HepG2 (cell line): ENCODE results near the gene RNF40. TPM values are rescaled to one million over a fixed set of nuclear protein-coding genes. Genes with fewer than 3 reads are reported as not detected.

Source experiments
- ATF4 ChIP-seq, 2 experiments: fragments of 450-650 bp in 1 of 2; sonication (generic) in 1 of 2; formaldehyde crosslinking; IDR thresholded peaks; 2 replicates each; pipeline versions ENCODE4 v1.5.0 to v1.8.0; 2020 to 2022; ENCODE audit warnings: mild to moderate bottlenecking in 1 of 2, missing genetic modification reagents in 1 of 2
- EEA1 ChIP-seq: sonication (generic); formaldehyde crosslinking; IDR thresholded peaks from 2 replicates; pipeline ENCODE4 v1.5.1; 2020; ENCODE audit warnings: mild to moderate bottlenecking, missing genetic modification reagents, borderline replicate concordance
- FOXP1 ChIP-seq, 2 experiments: fragments of 450-650 bp in 1 of 2; IDR thresholded peaks; 2 replicates each; pipeline ENCODE4 v1.6.1; 2017 to 2018; ENCODE audit warnings: antibody characterized with exemption in 1 of 2
- MBD4 ChIP-seq: IDR thresholded peaks from 2 replicates; pipeline ENCODE4 v1.6.1; 2012; ENCODE audit warnings: low read length, inconsistent platforms, borderline replicate concordance
- NFYC ChIP-seq: IDR thresholded peaks from 2 replicates; pipeline ENCODE4 v1.6.1; 2016; ENCODE audit warnings: missing genetic modification reagents, missing compliant biosample characterization
- PRMT3 ChIP-seq: sonication (generic); formaldehyde crosslinking; IDR thresholded peaks from 2 replicates; pipeline ENCODE4 v1.8.1; 2022; ENCODE audit warnings: low read depth, mild to moderate bottlenecking, moderate library complexity, missing genetic modification reagents, borderline replicate concordance
- SAFB2 ChIP-seq: sonication (generic); formaldehyde crosslinking; IDR thresholded peaks from 2 replicates; pipeline ENCODE4 v1.5.1; 2020; ENCODE audit warnings: missing genetic modification reagents, low read depth, mild to moderate bottlenecking, borderline replicate concordance
- SALL1 ChIP-seq: sonication (generic); formaldehyde crosslinking; IDR thresholded peaks from 2 replicates; pipeline ENCODE4 v1.8.0; 2022; ENCODE audit warnings: mild to moderate bottlenecking, missing genetic modification reagents
- THAP8 ChIP-seq: sonication (generic); formaldehyde crosslinking; IDR thresholded peaks from 2 replicates; pipeline ENCODE4 v1.5.1; 2020; ENCODE audit warnings: missing genetic modification reagents, mild to moderate bottlenecking, borderline replicate concordance
- U2AF2 ChIP-seq: fragments of 200-400 bp; formaldehyde crosslinking; IDR thresholded peaks from 2 replicates; pipeline ENCODE4 v1.6.1; 2017; ENCODE audit warnings: low read depth, mild to moderate bottlenecking, low read length
- ZNF605 ChIP-seq: sonication (generic); formaldehyde crosslinking; IDR thresholded peaks from 2 replicates; pipeline ENCODE4 v1.8.0; 2022; ENCODE audit warnings: mild to moderate bottlenecking, missing genetic modification reagents
- ZNF766 ChIP-seq: sonication (generic); formaldehyde crosslinking; IDR thresholded peaks from 2 replicates; pipeline ENCODE4 v1.5.0; 2020; ENCODE audit warnings: missing genetic modification reagents, borderline replicate concordance
- ZNF768 ChIP-seq: sonication (generic); formaldehyde crosslinking; IDR thresholded peaks from 2 replicates; pipeline ENCODE4 v1.4.0; 2020; ENCODE audit warnings: missing genetic modification reagents
- polyA plus RNA-seq, 8 experiments: library from polyadenylated mRNA; depleted of rRNA in 3 of 8; stranded (reverse) in 7 of 8; unstranded in 1 of 8; fragments of >200 nt; fragmentation: Illumina TruSeq in 4 of 8; extraction: Trizol in 4 of 8; gene quantifications; 2 replicates each; pipeline versions ENCODE4 v1.2.1 to v1.2.3, GENCODE V29; 2011 to 2016; ENCODE audit warnings: low read depth in 4 of 8, missing spikeins in 1 of 8, mixed read lengths in 1 of 8; ENCODE audit not compliant: insufficient read depth in 1 of 8
- total RNA-seq, 5 experiments: library from RNA; depleted of rRNA; stranded (reverse); fragments of >200 nt; fragmentation: Illumina TruSeq; extraction: Trizol; gene quantifications; 2 replicates each; pipeline ENCODE4 v1.2.3, GENCODE V29; 2016; ENCODE audit warnings: low read depth in 1 of 5
- TF ChIP-seq, protein P1 (sequence below), 2 experiments: sonication (generic) in 1 of 2; formaldehyde crosslinking in 1 of 2; IDR thresholded peaks; 2 replicates each; pipeline versions ENCODE4 v1.4.0 to v1.6.1; 2016 to 2020; ENCODE audit warnings: borderline replicate concordance in 1 of 2, low read depth in 1 of 2, mild to moderate bottlenecking in 1 of 2, missing genetic modification reagents in 1 of 2
- TF ChIP-seq, protein P2 (sequence below): sonication (generic); formaldehyde crosslinking; IDR thresholded peaks from 2 replicates; pipeline ENCODE4 v1.5.1; 2020; ENCODE audit warnings: mild to moderate bottlenecking, moderate library complexity, missing genetic modification reagents
- TF ChIP-seq, protein P3 (sequence below): sonication (generic); formaldehyde crosslinking; IDR thresholded peaks from 2 replicates; pipeline ENCODE4 v1.9.0; 2022; ENCODE audit warnings: missing genetic modification reagents, mild to moderate bottlenecking, borderline replicate concordance
- TF ChIP-seq, protein P4 (sequence below): sonication (generic); formaldehyde crosslinking; IDR thresholded peaks from 2 replicates; pipeline ENCODE4 v1.8.1; 2023; ENCODE audit warnings: mild to moderate bottlenecking, missing genetic modification reagents, borderline replicate concordance

The RNF40 gene
- total and polyA plus RNA-seq, 2 of the 13 experiments (the other 11 are each of a cell fraction or from before 2014, with no cell fraction given): 84.0 to 85.6 TPM

DNA sequence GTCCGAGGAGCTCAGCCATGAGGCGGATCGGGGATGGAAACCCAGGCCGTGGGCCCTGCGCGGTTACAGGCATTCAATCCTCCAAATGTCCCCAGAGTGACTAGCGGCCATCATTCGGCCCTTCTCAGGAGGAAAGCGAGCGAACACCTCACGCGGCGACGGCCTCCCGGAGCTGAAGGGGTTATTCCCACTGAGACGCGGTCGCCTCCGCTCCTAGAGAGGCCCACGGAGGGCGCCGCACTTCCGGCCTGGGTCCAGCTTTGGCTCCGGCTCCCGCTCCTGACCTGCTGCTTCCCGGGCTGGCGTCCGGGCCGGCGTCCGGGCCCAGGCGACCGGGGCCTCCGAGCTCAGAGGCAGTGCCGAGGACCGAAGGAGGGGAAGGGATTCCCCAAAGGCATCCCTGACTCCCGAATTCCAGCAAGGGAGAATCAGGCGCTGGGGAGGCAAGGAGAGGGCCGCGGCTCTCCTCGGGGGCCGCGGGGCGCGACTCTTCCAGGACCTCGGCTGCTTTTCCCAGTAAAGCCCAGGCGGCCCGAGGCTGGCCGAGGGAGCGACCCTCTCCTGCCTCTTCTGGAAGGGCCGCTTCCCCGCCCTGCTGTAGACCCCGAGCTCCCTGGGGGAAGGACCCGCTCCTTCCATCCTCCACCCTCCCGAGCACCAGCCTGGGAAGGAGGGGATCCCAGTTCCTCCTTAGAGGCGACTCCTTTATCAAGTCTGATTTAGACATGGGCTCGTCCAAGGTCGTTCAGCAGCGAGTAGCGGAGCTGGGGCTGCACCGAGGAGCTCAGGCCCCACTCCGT lies 43.4 kb downstream of the RNF40 start (continued):
- TF ChIP-seq, protein P1, sequence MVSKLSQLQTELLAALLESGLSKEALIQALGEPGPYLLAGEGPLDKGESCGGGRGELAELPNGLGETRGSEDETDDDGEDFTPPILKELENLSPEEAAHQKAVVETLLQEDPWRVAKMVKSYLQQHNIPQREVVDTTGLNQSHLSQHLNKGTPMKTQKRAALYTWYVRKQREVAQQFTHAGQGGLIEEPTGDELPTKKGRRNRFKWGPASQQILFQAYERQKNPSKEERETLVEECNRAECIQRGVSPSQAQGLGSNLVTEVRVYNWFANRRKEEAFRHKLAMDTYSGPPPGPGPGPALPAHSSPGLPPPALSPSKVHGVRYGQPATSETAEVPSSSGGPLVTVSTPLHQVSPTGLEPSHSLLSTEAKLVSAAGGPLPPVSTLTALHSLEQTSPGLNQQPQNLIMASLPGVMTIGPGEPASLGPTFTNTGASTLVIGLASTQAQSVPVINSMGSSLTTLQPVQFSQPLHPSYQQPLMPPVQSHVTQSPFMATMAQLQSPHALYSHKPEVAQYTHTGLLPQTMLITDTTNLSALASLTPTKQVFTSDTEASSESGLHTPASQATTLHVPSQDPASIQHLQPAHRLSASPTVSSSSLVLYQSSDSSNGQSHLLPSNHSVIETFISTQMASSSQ (IDR thresholded peaks at IDR 0.05; ENCODE audit: low read depth): no peak
- TF ChIP-seq, protein P1 (CRISPR knock-in tag; IDR thresholded peaks at IDR 0.05; ENCODE audit: borderline replicate concordance): peak; percentile 86; the same call in 1 of the 2 replicates
- TF ChIP-seq ZNF768 (CRISPR knock-in tag) (peak; percentile 99), U2AF2 (no peak), PRMT3 (CRISPR knock-in tag) (peak; percentile 84), SAFB2 (peak; percentile 84; the same call in 1 of the 2 replicates), EEA1 (CRISPR knock-in tag) (peak; percentile 96), ZNF605 (CRISPR knock-in tag) (peak; percentile 88), MBD4 (no peak), ATF4 (CRISPR knock-in tag; IDR thresholded peaks at IDR 0.05) (no peak; a peak in 1 of 4 replicates), ZNF766 (peak; percentile 87; the same call in 1 of the 2 replicates), SALL1 (peak; percentile 95), NFYC (no peak; the same call in 1 of the 2 replicates), FOXP1 (IDR thresholded peaks at IDR 0.05) (no peak), FOXP1 (CRISPR knock-in tag; IDR thresholded peaks at IDR 0.05) (0 out of 2 replicates have a peak, but pooled peaks have one; percentile 35), THAP8 (CRISPR knock-in tag) (peak; percentile 23; the same call in 1 of the 2 replicates)
- TF ChIP-seq, protein P2, sequence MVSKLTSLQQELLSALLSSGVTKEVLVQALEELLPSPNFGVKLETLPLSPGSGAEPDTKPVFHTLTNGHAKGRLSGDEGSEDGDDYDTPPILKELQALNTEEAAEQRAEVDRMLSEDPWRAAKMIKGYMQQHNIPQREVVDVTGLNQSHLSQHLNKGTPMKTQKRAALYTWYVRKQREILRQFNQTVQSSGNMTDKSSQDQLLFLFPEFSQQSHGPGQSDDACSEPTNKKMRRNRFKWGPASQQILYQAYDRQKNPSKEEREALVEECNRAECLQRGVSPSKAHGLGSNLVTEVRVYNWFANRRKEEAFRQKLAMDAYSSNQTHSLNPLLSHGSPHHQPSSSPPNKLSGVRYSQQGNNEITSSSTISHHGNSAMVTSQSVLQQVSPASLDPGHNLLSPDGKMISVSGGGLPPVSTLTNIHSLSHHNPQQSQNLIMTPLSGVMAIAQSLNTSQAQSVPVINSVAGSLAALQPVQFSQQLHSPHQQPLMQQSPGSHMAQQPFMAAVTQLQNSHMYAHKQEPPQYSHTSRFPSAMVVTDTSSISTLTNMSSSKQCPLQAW (CRISPR knock-in tag): peak; percentile 58; the same call in 1 of the 2 replicates
- TF ChIP-seq, protein P3, sequence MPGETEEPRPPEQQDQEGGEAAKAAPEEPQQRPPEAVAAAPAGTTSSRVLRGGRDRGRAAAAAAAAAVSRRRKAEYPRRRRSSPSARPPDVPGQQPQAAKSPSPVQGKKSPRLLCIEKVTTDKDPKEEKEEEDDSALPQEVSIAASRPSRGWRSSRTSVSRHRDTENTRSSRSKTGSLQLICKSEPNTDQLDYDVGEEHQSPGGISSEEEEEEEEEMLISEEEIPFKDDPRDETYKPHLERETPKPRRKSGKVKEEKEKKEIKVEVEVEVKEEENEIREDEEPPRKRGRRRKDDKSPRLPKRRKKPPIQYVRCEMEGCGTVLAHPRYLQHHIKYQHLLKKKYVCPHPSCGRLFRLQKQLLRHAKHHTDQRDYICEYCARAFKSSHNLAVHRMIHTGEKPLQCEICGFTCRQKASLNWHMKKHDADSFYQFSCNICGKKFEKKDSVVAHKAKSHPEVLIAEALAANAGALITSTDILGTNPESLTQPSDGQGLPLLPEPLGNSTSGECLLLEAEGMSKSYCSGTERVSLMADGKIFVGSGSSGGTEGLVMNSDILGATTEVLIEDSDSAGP (CRISPR knock-in tag): peak; percentile 97
- TF ChIP-seq, protein P4, sequence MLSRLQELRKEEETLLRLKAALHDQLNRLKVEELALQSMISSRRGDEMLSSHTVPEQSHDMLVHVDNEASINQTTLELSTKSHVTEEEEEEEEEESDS (CRISPR knock-in tag): no peak; the same call in 1 of the 2 replicates
